Lower leg skin (tissue), 3 donors: ENCODE results near the gene CLEC4F.

Experiments used
- POLR2A ChIP-seq, 2 donors: fragments of 450-650 bp; IDR thresholded peaks; one replicate each; pipeline ENCODE4 v1.6.1; 2016 to 2017; ENCODE audit warnings: antibody characterized with exemption in 2 of 2, mild to moderate bottlenecking in 1 of 2, moderate library complexity in 1 of 2
- TF ChIP-seq, protein P1 (sequence below), 3 donors: fragments of 450-650 bp; IDR thresholded peaks; one replicate each; pipeline ENCODE4 v1.5.1; 2016; ENCODE audit warnings: antibody characterized with exemption in 3 of 3, mild to moderate bottlenecking in 3 of 3, moderate library complexity in 2 of 3

DNA sequence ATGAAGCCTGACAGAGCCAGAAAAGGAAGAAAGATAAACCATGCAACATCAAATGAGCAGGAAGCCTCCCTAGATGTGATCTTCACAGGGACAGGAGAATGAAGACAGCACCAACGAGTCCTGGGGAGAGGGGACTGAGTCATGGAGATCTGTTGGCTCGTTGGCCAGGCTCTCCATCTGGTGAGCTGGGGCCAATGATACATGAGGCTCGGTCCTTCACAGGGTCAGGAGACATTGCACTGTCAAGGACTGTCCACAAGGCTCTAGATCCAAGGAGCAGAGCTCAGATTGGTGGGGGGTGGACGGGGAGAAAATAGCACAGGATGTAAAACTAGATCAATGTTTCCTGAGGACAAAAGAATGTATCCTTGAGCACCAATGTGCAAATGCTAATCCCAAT lies 14.5 kb upstream of the CLEC4F start:
- TF ChIP-seq, protein P1, sequence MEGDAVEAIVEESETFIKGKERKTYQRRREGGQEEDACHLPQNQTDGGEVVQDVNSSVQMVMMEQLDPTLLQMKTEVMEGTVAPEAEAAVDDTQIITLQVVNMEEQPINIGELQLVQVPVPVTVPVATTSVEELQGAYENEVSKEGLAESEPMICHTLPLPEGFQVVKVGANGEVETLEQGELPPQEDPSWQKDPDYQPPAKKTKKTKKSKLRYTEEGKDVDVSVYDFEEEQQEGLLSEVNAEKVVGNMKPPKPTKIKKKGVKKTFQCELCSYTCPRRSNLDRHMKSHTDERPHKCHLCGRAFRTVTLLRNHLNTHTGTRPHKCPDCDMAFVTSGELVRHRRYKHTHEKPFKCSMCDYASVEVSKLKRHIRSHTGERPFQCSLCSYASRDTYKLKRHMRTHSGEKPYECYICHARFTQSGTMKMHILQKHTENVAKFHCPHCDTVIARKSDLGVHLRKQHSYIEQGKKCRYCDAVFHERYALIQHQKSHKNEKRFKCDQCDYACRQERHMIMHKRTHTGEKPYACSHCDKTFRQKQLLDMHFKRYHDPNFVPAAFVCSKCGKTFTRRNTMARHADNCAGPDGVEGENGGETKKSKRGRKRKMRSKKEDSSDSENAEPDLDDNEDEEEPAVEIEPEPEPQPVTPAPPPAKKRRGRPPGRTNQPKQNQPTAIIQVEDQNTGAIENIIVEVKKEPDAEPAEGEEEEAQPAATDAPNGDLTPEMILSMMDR (IDR thresholded peaks at IDR 0.05), result no peak
- TF ChIP-seq POLR2A (IDR thresholded peaks at IDR 0.05), result no peak
